ENCODE measurements around the gene BAIAP2L1.

The BAIAP2L1 gene

GRCh38 chr7:98254951-98255610, 145.8 kb downstream of the BAIAP2L1 start:
- Histone ChIP-seq H3K4me3 (ENCODE audit: low read depth, low read length) (no peak overlapping the region), H3K27ac (no peak overlapping the region), H3K36me3 (peaks cover 23% of the 10 kb centered on the region), H3K27me3 (ENCODE audit: insufficient read depth, low read depth, severe bottlenecking) (no peaks in the 10 kb centered on the region), H3K9me3 (ENCODE audit: severe bottlenecking) (no peaks in the 10 kb centered on the region)
- DNase-seq: no peak
- no peak for TF ChIP-seq CTCF (IDR thresholded peaks at IDR 0.05; ENCODE audit: low read depth, low read length)

GRCh38 chr7:98254516-98254915, 146.4 kb downstream of the BAIAP2L1 start:
- H3K9me3 ChIP-seq (ENCODE audit: severe bottlenecking): no peaks in the 10 kb centered on the region
- no peaks in the 10 kb centered on the region for H3K27me3 ChIP-seq (ENCODE audit: insufficient read depth, low read depth, severe bottlenecking)
- TF ChIP-seq CTCF (IDR thresholded peaks at IDR 0.05; ENCODE audit: low read depth, low read length): no peak
- H3K36me3 ChIP-seq: peaks cover 24% of the 10 kb centered on the region
- H3K4me3 ChIP-seq (ENCODE audit: low read depth, low read length): no peak overlapping the region
- no peak for DNase-seq
- no peak overlapping the region for H3K27ac ChIP-seq

- TF ChIP-seq CTCF (IDR thresholded peaks at IDR 0.05; ENCODE audit: low read depth, low read length): no peak
- H3K27ac ChIP-seq: peak overlapping the region; percentile 98
- H3K36me3 ChIP-seq: peaks cover 34% of the 10 kb centered on the region
- peak overlapping the region; percentile 90 for H3K4me3 ChIP-seq (ENCODE audit: low read depth, low read length)
- H3K27me3 ChIP-seq (ENCODE audit: insufficient read depth, low read depth, severe bottlenecking): no peaks in the 10 kb centered on the region
- DNase-seq: no peak
- H3K9me3 ChIP-seq (ENCODE audit: severe bottlenecking): no peaks in the 10 kb centered on the region
Measured at GRCh38 chr7:98252425-98253054, 148.3 kb downstream of the BAIAP2L1 start.

GRCh38 chr7:98251601-98252424, 149.1 kb downstream of the BAIAP2L1 start, which contains the start of gene TECPR1:
TECPR1 (minus strand) TSS chr7:98252232; CDS start chr7:98246146, 6,086 bp downstream.
- peak; percentile 95 for DNase-seq
- Histone ChIP-seq H3K9me3 (ENCODE audit: severe bottlenecking) (no peaks in the 10 kb centered on the region), H3K4me3 (ENCODE audit: low read depth, low read length) (peak within 1 kb of the TSS; percentile 90), H3K36me3 (peaks cover 34% of the 10 kb centered on the region), H3K27me3 (ENCODE audit: insufficient read depth, low read depth, severe bottlenecking) (no peaks in the 10 kb centered on the region), H3K27ac (peak within 1 kb of the TSS; percentile 98)
- no peak for TF ChIP-seq CTCF (IDR thresholded peaks at IDR 0.05; ENCODE audit: low read depth, low read length)

GRCh38 chr7:98251231-98251600, 149.7 kb downstream of the BAIAP2L1 start:
- Histone ChIP-seq H3K9me3 (ENCODE audit: severe bottlenecking) (no peaks in the 10 kb centered on the region), H3K27ac (peak overlapping the region; percentile 98), H3K4me3 (ENCODE audit: low read depth, low read length) (peak overlapping the region; percentile 90), H3K27me3 (ENCODE audit: insufficient read depth, low read depth, severe bottlenecking) (no peaks in the 10 kb centered on the region), H3K36me3 (peaks cover 33% of the 10 kb centered on the region)
- TF ChIP-seq CTCF (IDR thresholded peaks at IDR 0.05; ENCODE audit: low read depth, low read length): no peak
- DNase-seq: no peak

All from WERI-Rb-1 (cell line).